Kidney (tissue), 14 donors: ENCODE measurements around the gene PLA2G2D. TPM values are rescaled to one million over a fixed set of nuclear protein-coding genes. Genes with fewer than 3 reads are reported as not detected.

Experiments
- DNase-seq, 5 donors: peaks; one replicate each; pipeline ENCODE4 v3.0.0-alpha.2; 2013 to 2020
- FAIRE-seq: peaks from 2 replicates; lab custom pipeline; 2012; peaks lifted over from hg19 to GRCh38; lab: Jason Lieb, UNC
- H3K27ac ChIP-seq, 2 donors: one replicate each; pipeline ENCODE4 v1.7.0; 2013; ENCODE audit warnings: low read depth in 2 of 2, low read length in 2 of 2, inconsistent platforms in 1 of 2
- H3K27me3 ChIP-seq: one replicate; pipeline ENCODE4 v1.7.1; 2013; ENCODE audit warnings: low read length, inconsistent platforms; ENCODE audit not compliant: control insufficient read depth, insufficient read depth
- H3K36me3 ChIP-seq, 3 donors: one replicate each; pipeline versions ENCODE4 v1.7.0 to v1.7.1; 2013; ENCODE audit warnings: low read length in 3 of 3, control low read depth in 1 of 3, inconsistent platforms in 1 of 3; ENCODE audit not compliant: insufficient read depth in 3 of 3, control insufficient read depth in 2 of 3
- H3K4me1 ChIP-seq, 3 donors: one replicate each; pipeline versions ENCODE4 v1.7.0 to v1.7.1; 2013; ENCODE audit warnings: low read length in 3 of 3, inconsistent platforms in 1 of 3, low read depth in 1 of 3; ENCODE audit not compliant: control insufficient read depth in 2 of 3, insufficient read depth in 2 of 3
- H3K4me3 ChIP-seq, 3 donors: one replicate each; pipeline versions ENCODE4 v1.7.0 to v1.8.1; 2013; ENCODE audit warnings: low read length in 3 of 3, control low read depth in 1 of 3, inconsistent platforms in 1 of 3
- H3K9ac ChIP-seq, 3 donors: one replicate each; pipeline versions ENCODE4 v1.7.0 to v1.7.1; 2013; ENCODE audit warnings: low read length in 3 of 3, control low read depth in 1 of 3, inconsistent platforms in 1 of 3
- H3K9me3 ChIP-seq, 3 donors: one replicate each; pipeline versions ENCODE4 v1.7.0 to v1.7.1; 2013; ENCODE audit warnings: low read length in 3 of 3, control low read depth in 1 of 3, inconsistent platforms in 1 of 3; ENCODE audit not compliant: control insufficient read depth in 2 of 3, insufficient read depth in 1 of 3
- CTCF ChIP-seq: IDR thresholded peaks from 3 replicates; pipeline ENCODE4 v1.5.1; 2012; ENCODE audit warnings: mild to moderate bottlenecking, moderate library complexity, borderline replicate concordance; ENCODE audit not compliant: insufficient read depth; ENCODE audit errors: extremely low read depth
- intact Hi-C: fragments of 100-400 bp; cut with DNase I; formaldehyde crosslinking; loops from one replicate; pipeline ENCODE4 v1.11.1; 2022
- polyA plus RNA-seq: library from polyadenylated mRNA; stranded (reverse); fragments of 350-450 nt; fragmentation: Illumina TruSeq; extraction: RNeasy Lipid Tissue Mini Kit (QIAGEN cat#74804); gene quantifications from one replicate; pipeline ENCODE4 v1.2.3, GENCODE V29; 2014; ENCODE audit warnings: low read depth, low replicate concordance; ENCODE audit not compliant: insufficient read depth
- total RNA-seq: library from RNA; stranded (reverse); fragmentation: NEBNext Ultra II Directional; extraction: Animal tissue kit (Norgen Biotek cat#: 25700); gene quantifications from one replicate; pipeline ENCODE4 v1.2.1, GENCODE V29; 2021
- donor health status: control.
- donor health status: control.
- donor health status: control.
- donor health status: control.
- donor health status: control.
- donor health status: DM: yes; HTN: yes; CAD: no.
- donor health status: Normal renal cell carcinoma (clear cell type).

PLA2G2D gene
- total and polyA plus RNA-seq, 2 donors from 2014 or later: 1.1 TPM; not detected in 1

- TF ChIP-seq CTCF: no peak
- FAIRE-seq (no peak), DNase-seq (peak in 1 of 5 donors; percentile 58)
- Histone ChIP-seq H3K9me3 (no peaks in the 10 kb centered on the region), H3K27me3 (no peaks in the 10 kb centered on the region), H3K4me3 (no peak overlapping the region), H3K36me3 (no peaks in the 10 kb centered on the region), H3K4me1 (peaks cover 0 to 4% (median 0%) of the 10 kb centered on the region in 3 donors), H3K27ac (no peak overlapping the region), H3K9ac (no peak overlapping the region)
- intact Hi-C loops: no loop called here
These were observed 29.5 kb upstream of the PLA2G2D start for GRCh38 chr1:20148571-20149500.

GRCh38 chr1:20147846-20148570 is 28.7 kb upstream of the PLA2G2D start:
- peaks cover 0 to 4% (median 0%) of the 10 kb centered on the region in 3 donors for H3K4me1 ChIP-seq
- FAIRE-seq: no peak
- H3K9me3 ChIP-seq: no peaks in the 10 kb centered on the region
- no peaks in the 10 kb centered on the region for H3K36me3 ChIP-seq
- H3K27ac ChIP-seq: no peak overlapping the region
- no peak overlapping the region for H3K9ac ChIP-seq
- DNase-seq: peak in 2 of 5 donors; percentile 22 to 58
- intact Hi-C loops: no loop called here
- no peak for TF ChIP-seq CTCF
- H3K4me3 ChIP-seq: no peak overlapping the region
- no peaks in the 10 kb centered on the region for H3K27me3 ChIP-seq

GRCh38 chr1:20143734-20144565 is 24.6 kb upstream of the PLA2G2D start:
- TF ChIP-seq CTCF: no peak
- DNase-seq (peak in 2 of 5 donors; percentile 33 to 44), FAIRE-seq (no peak)
- Histone ChIP-seq H3K36me3 (no peaks in the 10 kb centered on the region), H3K4me1 (no peaks in the 10 kb centered on the region), H3K27ac (no peak overlapping the region), H3K9me3 (no peaks in the 10 kb centered on the region), H3K4me3 (no peak overlapping the region), H3K27me3 (no peaks in the 10 kb centered on the region), H3K9ac (no peak overlapping the region)
- intact Hi-C loops: no loop called here
